Heart left ventricle (tissue), 13 donors: ENCODE results near the gene TRAPPC12.
A peak's percentile ranks its signal among the peaks of the same experiment; 100 is the strongest.

Experiments
- POLR2A ChIP-seq, 2 donors: fragments of 450-650 bp; IDR thresholded peaks; one replicate each; pipeline ENCODE4 v1.6.1; 2017; ENCODE audit warnings: antibody characterized with exemption in 2 of 2, mild to moderate bottlenecking in 2 of 2, moderate library complexity in 2 of 2
- TF ChIP-seq, protein P1 (sequence below), 12 donors: fragments of 200-600 bp; sonication (generic) in 4 of 12; IDR thresholded peaks; one replicate each; pipeline versions ENCODE4 v1.5.0 to v1.8.0; 2018 to 2022; ENCODE audit warnings: antibody characterized with exemption in 12 of 12, mild to moderate bottlenecking in 5 of 12
- donor health status: ischemic (EF 13 %, LVEDD 7.1; RV severe dilation, severe dysfunction).
- donor health status: DM: no; HTN: yes; CAD: no.
- donor health status: DM: no; HTN: no; CAD: no.
- donor health status: ischemic (EF 25% LVEDD 6.9; RV normal size, moderate dysfunction).
- donor health status: ischemic (EF 25% LVEDD 5.7; RV mildly dilated, moderate dysfunction).
- donor health status: ischemic (EF 35%, LVEDD 5.7; RV mildly dilated, moderate dysfunction).
- donor health status: nonischemic (EF 11% LVEDD 7.7; RV severe dilation, severe dysfunction).
- donor health status: DM: yes; HTN: yes; CAD: no.
- donor health status: PGD.
- donor health status: ischemic (EF 29% LVEDD 5.4; RV normal size, mild dysfunction).
- donor health status: nonischemic (EF 23%, LVEDD 6.1; RV moderate dilation, normal function).

DNA sequence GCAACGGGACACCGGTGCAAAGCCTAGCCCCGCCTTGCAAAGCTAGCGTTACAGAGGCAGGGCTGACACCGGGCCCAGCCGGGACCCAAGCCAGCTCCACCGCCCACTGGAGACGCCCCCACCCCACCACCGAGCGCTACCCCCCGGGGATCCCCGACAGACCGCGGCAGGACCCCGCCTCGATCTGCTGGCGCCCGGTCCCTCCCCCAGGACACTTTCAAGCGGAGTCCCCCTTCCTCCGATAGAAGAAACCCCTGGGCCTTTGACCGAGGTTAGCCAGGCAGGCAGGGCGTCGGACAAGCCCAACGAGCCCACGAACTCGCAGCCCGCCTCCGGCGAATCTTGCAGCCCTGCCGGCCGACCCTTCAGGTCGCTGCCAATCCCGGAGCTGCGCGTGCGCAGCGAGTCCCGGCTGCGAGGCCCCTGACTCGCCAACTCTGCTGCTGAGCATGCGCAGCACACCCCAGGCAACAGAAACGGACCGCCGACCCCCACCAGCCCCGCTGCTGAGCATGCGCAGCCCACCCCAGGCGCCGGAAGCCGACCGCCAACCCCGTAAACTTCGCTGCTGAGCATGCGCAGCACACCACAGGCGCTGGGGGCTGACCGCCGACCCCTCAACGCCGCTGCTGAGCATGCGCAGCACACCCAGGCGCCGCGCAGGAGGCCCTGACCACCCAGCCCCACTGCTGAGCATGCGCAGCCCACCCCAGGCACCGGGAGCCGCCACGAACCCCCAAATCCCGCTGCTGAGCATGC, 139.2 kb downstream of the TRAPPC12 start:
- TF ChIP-seq POLR2A (IDR thresholded peaks at IDR 0.05), result peak; percentile 52 to 66
- TF ChIP-seq, protein P1, sequence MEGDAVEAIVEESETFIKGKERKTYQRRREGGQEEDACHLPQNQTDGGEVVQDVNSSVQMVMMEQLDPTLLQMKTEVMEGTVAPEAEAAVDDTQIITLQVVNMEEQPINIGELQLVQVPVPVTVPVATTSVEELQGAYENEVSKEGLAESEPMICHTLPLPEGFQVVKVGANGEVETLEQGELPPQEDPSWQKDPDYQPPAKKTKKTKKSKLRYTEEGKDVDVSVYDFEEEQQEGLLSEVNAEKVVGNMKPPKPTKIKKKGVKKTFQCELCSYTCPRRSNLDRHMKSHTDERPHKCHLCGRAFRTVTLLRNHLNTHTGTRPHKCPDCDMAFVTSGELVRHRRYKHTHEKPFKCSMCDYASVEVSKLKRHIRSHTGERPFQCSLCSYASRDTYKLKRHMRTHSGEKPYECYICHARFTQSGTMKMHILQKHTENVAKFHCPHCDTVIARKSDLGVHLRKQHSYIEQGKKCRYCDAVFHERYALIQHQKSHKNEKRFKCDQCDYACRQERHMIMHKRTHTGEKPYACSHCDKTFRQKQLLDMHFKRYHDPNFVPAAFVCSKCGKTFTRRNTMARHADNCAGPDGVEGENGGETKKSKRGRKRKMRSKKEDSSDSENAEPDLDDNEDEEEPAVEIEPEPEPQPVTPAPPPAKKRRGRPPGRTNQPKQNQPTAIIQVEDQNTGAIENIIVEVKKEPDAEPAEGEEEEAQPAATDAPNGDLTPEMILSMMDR (IDR thresholded peaks at IDR 0.05), result no peak
